ENCODE data around the gene AHDC1.

Gene AHDC1

DNA sequence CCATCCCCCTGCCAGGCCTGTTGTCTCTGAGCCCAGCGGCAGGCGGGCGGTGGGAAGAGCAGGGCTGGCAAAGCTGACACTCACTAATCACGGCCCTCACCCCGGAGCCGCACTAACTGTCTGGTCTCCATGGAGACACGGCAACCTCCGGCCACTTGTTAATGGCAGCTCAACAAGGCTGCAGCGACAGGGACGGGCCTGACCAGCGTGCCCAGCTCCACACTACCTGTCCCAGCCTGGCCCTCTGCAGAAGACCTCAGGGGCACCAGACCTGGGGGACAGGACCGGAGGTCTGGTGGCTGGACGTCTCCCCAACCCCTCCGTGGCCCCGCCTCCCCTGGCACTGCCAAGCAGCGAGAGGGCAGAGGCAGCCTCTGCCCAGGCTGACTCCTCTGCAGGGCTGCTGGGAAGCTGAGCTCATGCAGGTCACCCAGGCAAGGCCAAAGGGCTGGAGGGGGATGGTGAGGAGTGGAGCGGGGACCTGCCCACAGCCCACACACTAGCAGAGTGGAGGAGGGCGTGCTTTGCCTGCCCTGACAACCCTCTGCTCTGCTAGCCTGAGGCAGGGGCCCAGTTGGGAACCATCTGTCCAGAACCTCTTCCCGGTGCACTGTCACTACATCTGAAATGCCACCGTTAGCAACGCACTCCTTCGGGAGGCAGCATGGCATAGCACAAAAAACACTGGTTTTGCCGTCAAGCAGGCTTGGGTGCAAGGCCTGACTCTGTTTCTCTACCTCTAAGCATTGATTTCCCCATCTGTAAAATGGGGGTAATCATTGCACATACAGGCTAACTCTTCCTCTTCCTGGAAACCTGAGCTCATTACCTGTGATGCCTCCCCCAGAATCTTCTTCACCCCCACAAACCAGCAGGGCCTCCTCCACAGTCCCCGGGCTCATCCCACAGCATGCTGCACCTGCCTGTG is 84.3 kb downstream of the AHDC1 start:
- no peaks in the 10 kb centered on the region for H3K36me3 ChIP-seq (ENCODE audit: insufficient read depth)
- no peaks in the 10 kb centered on the region for H4K20me1 ChIP-seq (ENCODE audit: insufficient read depth)
- H3K27ac ChIP-seq, result no peak overlapping the region
- H3K27me3 ChIP-seq (ENCODE audit: insufficient read depth, low read depth), result no peaks in the 10 kb centered on the region
- H3K4me2 ChIP-seq, result no peak overlapping the region
- TF ChIP-seq, protein P1, sequence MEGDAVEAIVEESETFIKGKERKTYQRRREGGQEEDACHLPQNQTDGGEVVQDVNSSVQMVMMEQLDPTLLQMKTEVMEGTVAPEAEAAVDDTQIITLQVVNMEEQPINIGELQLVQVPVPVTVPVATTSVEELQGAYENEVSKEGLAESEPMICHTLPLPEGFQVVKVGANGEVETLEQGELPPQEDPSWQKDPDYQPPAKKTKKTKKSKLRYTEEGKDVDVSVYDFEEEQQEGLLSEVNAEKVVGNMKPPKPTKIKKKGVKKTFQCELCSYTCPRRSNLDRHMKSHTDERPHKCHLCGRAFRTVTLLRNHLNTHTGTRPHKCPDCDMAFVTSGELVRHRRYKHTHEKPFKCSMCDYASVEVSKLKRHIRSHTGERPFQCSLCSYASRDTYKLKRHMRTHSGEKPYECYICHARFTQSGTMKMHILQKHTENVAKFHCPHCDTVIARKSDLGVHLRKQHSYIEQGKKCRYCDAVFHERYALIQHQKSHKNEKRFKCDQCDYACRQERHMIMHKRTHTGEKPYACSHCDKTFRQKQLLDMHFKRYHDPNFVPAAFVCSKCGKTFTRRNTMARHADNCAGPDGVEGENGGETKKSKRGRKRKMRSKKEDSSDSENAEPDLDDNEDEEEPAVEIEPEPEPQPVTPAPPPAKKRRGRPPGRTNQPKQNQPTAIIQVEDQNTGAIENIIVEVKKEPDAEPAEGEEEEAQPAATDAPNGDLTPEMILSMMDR (conservative IDR thresholded peaks at IDR 0.05; ENCODE audit: low read depth, low read length), result no peak
- no peaks in the 10 kb centered on the region for H3K79me2 ChIP-seq (ENCODE audit: insufficient read depth, low read depth)
- H3K9ac ChIP-seq, result no peak overlapping the region
- H3K4me1 ChIP-seq (ENCODE audit: low read depth, poor library complexity, severe bottlenecking), result peaks cover 6% of the 10 kb centered on the region
- no peak overlapping the region for H2AFZ ChIP-seq (ENCODE audit: low read depth)
- no peak overlapping the region for H3K4me3 ChIP-seq (IDR thresholded peaks at IDR 0.05; ENCODE audit: insufficient read depth, low read depth, low read length)

DNA sequence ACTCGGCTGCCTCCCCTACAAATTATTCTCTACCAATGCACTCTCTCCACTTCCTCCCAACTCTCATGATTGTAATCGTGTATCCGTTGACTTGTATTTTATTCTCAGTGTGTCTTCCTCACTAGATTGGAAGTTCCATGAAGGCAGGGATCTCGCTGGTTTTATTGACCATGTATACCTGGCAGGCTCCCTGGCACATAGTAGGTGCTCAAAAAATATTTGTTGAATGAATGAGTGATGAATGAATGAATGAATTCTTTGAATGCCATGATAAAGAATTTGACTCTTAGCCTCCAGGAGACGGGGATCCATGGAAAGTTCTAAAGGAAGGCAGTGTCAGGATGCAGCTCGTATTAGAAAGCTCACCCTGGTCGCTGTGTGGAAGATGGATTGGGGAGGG is 85.1 kb downstream of the AHDC1 start:
- Histone ChIP-seq H3K79me2 (ENCODE audit: insufficient read depth, low read depth) (no peaks in the 10 kb centered on the region), H3K27ac (no peak overlapping the region), H3K36me3 (ENCODE audit: insufficient read depth) (no peaks in the 10 kb centered on the region), H3K9ac (no peak overlapping the region), H3K4me1 (ENCODE audit: low read depth, poor library complexity, severe bottlenecking) (no peaks in the 10 kb centered on the region), H3K27me3 (ENCODE audit: insufficient read depth, low read depth) (no peaks in the 10 kb centered on the region), H3K4me2 (no peak overlapping the region), H3K4me3 (IDR thresholded peaks at IDR 0.05; ENCODE audit: insufficient read depth, low read depth, low read length) (no peak overlapping the region), H4K20me1 (ENCODE audit: insufficient read depth) (no peaks in the 10 kb centered on the region), H2AFZ (ENCODE audit: low read depth) (no peak overlapping the region)
- TF ChIP-seq, protein P1 (conservative IDR thresholded peaks at IDR 0.05; ENCODE audit: low read depth, low read length), result no peak

DNA sequence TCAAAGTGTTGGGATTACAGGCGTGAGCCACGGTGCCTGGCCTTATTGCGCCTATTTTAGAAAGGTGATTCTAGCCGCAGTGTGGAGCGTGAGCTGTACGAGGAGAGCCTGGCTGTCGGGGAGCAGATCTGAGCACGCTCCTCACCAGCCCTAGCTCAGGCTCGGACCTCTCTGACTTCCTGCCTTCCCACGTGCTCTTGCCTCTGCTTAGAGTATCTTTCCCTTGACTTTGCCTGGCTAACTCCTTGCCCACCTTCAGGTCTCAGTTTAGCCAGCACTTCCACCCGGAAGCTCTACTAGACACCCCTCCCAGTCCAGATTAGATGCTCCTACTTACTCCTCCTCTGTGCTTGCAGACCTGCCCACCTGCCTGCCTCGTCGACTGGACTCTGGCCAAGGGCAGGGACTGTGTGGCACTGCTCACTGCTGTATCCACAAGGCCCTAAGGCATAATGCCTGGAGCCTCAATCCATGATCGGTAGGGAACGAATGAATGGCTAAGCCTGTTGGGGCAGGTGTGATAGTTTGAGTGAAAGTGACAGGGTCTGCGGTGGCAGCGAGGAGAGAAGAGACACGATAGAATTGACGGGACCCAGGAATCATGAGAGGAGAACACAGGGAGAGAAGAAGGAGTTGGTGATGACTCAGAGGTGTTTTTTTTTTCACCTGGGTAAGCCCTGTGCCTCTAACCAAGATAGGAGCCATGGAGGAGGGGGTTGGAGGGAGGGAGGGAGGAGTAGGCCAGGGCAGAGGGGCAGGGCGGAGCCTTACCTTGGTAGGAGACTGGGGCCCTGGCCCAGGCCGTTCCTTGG is 85.8 kb downstream of the AHDC1 start:
- no peak overlapping the region for H3K27ac ChIP-seq
- H3K27me3 ChIP-seq (ENCODE audit: insufficient read depth, low read depth), result no peaks in the 10 kb centered on the region
- H3K9ac ChIP-seq, result no peak overlapping the region
- H3K36me3 ChIP-seq (ENCODE audit: insufficient read depth), result no peaks in the 10 kb centered on the region
- no peak overlapping the region for H3K4me2 ChIP-seq
- TF ChIP-seq, protein P1 (conservative IDR thresholded peaks at IDR 0.05; ENCODE audit: low read depth, low read length), result no peak
- H3K4me1 ChIP-seq (ENCODE audit: low read depth, poor library complexity, severe bottlenecking), result no peaks in the 10 kb centered on the region
- H4K20me1 ChIP-seq (ENCODE audit: insufficient read depth), result no peaks in the 10 kb centered on the region
- H3K4me3 ChIP-seq (IDR thresholded peaks at IDR 0.05; ENCODE audit: insufficient read depth, low read depth, low read length), result no peak overlapping the region
- no peak overlapping the region for H2AFZ ChIP-seq (ENCODE audit: low read depth)
- H3K79me2 ChIP-seq (ENCODE audit: insufficient read depth, low read depth), result no peaks in the 10 kb centered on the region

DNA sequence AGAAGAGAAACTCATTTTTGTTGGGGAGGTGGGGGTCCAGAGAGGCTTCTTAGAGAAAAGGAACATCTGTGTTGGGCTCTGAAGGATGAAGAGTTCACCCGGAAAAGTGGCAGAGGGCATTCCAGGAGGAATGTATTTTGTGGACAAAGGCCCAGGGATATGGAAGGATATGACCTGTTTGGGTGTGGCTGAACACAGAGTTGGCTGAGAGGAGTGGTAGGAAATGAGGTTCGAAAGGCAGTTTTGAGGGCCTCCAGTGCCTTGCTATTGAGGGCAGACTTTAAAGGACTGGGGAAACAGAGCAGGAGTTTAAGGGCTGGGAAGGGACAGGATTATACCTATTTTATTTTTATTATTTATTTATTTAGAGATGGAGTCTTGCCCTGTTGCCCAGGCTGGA is 86.6 kb downstream of the AHDC1 start:
- H3K4me3 ChIP-seq (IDR thresholded peaks at IDR 0.05; ENCODE audit: insufficient read depth, low read depth, low read length), result no peak overlapping the region
- no peaks in the 10 kb centered on the region for H3K27me3 ChIP-seq (ENCODE audit: insufficient read depth, low read depth)
- TF ChIP-seq, protein P1 (conservative IDR thresholded peaks at IDR 0.05; ENCODE audit: low read depth, low read length), result no peak
- H3K36me3 ChIP-seq (ENCODE audit: insufficient read depth), result no peaks in the 10 kb centered on the region
- no peaks in the 10 kb centered on the region for H3K79me2 ChIP-seq (ENCODE audit: insufficient read depth, low read depth)
- no peak overlapping the region for H3K9ac ChIP-seq
- H4K20me1 ChIP-seq (ENCODE audit: insufficient read depth), result no peaks in the 10 kb centered on the region
- no peaks in the 10 kb centered on the region for H3K4me1 ChIP-seq (ENCODE audit: low read depth, poor library complexity, severe bottlenecking)
- H3K4me2 ChIP-seq, result no peak overlapping the region
- no peak overlapping the region for H2AFZ ChIP-seq (ENCODE audit: low read depth)
- H3K27ac ChIP-seq, result no peak overlapping the region

Data from KMS-11 (cell line).